T-helper 9 cell (primary cell): Measurements from ENCODE around the gene PPP4R1.

Experiments used
- DNase-seq: peaks from one replicate; pipeline ENCODE4 v3.0.0-alpha.2; 2020

The PPP4R1 gene

DNA sequence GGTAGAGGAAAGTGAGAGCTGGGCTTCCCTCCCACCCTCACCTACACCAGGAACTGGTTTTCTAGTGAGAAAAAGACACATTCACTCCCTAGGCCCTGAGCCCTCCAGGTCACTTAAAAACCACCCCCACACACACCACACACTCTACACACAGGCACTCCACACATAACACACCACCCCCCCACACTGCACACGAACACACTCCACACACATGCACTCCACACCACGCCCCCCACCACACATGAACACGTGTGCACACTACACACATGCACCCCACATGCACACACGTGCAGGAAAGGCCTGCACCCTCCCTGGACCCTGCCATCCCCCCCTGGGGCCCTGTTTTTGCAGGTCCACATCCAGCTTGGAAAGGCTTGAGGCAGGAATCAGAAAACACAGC, 71.4 kb downstream of the PPP4R1 start:
- DNase-seq = no peak

DNA sequence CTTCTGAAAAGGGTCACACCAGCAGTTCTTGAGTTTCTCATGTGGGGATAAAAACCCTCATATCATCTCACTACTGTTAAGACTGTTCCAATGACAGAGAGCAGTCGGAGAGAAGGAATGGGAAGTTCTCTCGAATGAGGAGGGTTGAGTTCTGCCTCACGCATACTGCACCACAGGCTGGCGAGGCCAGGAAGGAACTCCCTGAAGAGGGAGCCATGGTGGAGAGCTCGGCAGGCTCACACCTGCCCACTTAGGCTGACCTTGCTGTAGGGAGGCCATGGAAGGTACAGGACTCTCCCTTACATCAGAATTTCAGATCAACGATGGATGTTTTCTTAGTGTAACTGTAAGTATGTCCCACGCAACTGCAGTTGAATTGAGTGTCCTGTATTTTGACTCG, 74.4 kb downstream of the PPP4R1 start:
- DNase-seq = no peak

DNA sequence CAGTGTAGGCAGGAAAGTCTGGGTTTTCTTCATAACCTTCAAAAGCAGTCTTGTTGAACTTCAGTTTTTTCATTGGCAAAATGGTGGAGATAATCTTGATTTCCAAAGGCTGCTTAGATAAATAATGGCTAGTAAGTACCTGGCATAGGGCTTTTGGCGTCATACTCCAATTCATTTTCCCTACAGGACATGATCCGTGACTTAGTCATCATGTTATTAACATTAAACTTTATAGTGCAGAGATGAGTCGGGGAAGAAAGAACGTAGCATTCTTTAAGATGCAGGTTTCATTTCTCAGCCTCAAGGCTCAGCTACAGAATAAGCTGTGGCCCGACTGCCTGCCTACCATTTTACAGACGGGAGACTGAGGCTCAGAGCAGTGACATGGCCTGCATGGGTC, 75.1 kb downstream of the PPP4R1 start:
- no peak for DNase-seq

DNA sequence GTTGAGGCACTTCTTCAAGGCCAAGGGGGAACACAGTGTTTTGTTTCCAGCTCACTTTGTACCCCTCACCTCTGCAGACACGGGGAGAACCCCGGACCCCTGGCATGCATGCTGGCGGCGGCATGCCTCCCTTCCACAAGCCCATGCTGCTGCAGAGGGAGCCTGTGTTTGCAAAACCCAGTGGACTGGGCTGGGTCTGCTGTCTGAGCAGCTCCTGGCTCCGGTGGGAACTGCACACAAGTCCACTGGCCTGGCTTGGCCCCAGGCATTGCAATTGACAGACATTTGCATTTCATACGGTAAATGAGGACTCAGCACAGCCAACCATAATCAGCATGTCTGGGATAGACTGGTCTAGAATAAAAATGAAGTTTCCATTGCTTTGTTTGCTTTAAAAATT, 76.7 kb downstream of the PPP4R1 start:
- no peak for DNase-seq

DNA sequence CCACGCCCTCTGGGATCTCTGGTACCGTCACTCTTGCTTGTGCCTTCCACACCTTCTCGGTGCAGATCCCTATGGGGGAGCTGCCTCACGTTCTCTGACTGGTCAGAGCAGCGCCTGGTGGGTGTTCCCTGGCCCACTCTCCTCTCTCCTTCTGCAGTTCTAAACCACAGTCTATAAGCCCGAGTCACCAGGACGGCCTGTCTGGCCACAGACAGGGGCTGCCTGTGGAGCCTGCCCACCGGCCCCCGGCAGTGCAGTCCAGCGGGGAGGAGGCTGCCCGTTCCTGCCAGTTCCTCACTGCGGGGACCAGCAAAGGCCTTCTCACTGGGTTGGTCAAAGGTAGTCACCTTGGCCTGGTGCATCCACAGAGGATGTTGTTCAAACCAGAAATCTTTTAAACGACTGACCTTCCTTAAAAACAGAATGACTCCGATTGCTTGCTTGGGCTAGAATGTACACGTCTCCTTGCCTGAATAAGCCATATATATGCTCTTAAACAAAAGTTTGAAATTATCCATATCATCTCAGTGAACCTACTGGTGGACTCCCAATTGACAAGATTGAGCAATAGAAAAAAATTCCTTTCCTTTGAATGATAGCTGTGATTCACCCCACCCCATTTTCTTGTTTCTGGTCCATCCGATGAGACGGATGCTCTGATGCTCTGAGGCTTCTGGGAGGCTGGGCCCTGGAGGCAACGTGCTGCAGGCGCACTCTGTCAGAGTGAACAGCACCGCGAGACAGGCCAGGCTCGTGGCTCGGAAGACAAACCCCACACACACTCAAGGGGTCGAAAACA, 77.8 kb downstream of the PPP4R1 start:
- DNase-seq = no peak

DNA sequence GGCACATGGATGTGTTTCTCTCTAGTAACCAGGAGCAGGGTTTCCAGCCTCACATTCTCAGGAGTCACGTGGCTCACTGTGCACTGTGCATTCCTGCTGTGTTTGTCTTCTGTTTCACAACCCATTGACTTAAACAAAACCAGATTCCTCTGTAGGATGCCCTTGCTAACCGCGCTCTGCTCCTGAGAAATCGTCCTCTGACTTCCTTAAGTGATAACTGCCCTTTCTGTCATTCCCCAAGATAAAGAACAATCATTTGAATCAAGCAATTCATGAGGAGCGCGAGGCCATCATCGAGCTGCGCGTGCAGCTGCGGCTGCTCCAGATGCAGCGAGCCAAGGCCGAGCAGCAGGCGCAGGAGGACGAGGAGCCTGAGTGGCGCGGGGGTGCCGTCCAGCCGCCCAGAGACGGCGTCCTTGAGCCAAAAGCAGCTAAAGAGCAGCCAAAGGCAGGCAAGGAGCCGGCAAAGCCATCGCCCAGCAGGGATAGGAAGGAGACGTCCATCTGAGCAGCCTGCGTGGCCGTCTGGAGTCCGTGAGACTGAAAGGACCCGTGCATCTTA, 78.8 kb downstream of the PPP4R1 start:
- DNase-seq = no peak

DNA sequence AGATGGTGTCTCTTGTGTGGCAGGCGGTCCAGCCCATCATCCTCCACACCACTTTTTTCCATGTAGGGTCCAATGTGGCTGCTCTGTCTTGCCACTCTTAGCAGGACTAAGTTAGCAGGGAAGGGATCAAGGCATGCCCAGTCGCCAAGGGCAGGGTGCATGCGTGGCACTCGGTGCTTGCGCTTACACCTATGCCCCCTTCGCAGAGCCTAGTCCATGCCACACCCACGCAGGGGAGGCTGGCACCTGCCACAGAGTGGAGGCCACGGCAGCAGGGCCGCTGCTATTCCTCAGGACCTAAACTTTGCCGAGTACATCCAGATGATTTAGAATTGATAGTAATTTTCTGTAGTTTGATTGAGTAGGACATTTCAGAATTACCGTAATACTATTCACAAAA, 79.5 kb downstream of the PPP4R1 start:
- DNase-seq = no peak

DNA sequence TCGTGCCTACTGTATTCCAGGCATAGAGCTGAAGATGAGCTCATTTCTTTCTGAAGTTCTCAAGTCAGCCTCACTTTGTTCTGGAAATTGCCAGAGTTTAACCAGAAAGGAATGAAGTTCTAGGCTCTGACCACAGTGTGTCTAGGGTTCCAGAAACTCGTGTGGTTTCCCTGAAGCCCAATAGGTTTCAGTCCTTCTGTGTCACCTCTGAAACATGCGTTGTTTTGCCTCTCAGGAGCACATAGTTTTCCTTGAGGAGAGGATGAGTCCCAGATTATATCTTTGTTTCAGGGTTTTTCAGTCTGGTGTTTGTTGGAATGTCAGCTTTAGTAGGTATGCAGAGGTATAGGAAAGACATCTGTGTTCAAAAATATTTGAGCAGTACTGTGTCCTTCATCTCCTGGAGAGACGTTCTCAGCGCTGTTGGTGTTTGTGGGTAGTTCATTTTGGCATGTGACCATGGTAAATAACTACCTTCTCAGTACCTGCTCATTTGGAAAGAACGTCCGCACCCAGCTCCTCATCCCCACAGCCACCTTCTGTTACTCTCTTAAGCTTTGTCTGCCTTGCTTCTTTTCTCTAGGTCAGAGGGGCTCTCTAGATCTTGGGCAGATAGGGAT, 82.5 kb downstream of the PPP4R1 start:
- DNase-seq = no peak

DNA sequence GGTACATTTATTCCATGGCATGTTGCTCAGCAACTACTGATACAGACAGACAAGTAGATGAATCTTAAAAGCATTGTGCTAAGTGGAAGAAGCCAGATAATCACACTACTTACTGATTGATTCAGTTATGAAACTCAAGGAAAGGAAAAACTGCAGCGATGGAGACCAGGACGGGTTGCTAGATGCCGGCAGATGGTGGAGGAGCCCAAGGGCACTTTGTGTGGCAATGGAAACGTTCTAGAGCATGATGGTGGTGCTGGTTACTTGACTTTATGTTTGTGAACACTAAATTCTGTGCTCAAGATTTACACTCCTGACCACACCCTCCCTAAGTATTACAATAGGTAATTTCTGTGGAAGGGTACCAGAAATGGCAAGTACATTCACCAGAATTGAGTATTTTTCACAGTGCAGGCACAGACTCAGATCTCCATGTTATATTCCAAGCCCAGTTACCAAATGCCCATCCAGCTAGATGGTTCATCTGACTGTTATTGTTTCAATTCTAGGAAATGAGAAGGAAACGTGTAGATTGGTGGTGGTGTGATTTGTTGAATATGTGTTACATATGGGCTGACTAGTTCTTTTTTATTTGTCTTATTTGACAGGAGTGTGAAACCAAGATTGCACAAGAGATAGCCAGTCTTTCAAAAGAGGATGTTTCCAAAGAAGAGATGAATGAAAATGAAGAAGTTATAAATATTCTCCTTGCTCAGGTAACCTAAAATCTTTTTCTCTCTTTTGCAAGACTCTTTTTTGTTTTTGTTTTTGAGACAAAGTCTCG, 83.9 kb downstream of the PPP4R1 start:
- no peak for DNase-seq

DNA sequence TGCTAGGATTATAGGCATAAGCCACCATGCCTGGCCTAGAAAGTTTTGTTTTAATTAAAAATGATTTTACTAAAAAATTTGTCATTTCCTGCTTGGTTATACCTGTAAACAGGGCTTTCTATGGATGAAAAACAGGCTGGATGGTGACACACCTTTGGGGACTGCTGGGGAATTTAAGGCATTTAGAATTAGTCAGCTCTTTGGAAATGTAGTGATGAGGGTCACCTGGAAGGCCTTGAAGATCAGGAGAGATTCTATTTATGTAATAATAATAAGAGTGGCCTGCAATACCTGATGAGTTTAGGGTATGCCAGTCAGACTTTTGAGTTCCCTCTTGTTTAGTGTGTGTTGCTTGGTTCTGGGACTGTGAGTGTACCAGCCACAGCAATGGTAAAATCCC, 87.9 kb downstream of the PPP4R1 start:
- DNase-seq = no peak

DNA sequence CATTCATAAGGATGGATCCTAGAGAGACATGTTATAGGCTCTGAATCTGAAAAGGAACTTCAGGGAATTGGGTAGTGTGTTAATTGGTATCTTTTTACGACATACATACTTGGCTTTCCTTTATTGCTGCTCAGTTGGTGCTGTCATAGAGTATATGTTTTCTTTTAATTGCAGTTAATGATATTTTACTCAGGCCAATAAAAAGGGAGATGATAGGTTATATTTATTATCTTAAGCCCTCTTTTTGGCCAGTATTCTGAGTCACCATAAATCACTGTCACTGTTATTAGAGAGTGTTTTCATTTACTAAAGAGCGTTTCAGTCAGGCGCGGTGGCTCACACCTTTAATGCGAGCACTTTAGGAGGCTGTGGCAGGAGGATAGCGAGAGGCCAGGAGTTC, 91.4 kb downstream of the PPP4R1 start:
- no peak for DNase-seq

DNA sequence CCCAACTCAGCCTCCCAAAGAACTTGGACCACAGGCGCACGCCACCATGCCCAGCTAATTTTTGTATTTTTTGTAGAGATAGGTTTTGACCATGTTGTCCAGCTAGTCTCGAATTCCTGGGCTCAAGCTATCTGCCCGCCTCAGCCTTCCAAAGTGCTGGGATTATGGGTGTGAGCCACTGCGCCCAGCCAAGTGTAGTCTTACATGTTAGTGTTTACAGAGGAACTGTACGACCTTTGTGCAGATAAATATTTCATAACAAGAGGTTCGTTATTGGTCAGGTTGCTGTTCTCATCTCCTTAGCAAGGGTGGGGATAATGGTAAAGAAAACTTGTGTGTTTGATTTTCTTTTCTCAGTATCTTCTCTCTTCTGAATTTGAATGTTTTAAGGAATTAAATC, 92.6 kb downstream of the PPP4R1 start:
- DNase-seq = no peak

DNA sequence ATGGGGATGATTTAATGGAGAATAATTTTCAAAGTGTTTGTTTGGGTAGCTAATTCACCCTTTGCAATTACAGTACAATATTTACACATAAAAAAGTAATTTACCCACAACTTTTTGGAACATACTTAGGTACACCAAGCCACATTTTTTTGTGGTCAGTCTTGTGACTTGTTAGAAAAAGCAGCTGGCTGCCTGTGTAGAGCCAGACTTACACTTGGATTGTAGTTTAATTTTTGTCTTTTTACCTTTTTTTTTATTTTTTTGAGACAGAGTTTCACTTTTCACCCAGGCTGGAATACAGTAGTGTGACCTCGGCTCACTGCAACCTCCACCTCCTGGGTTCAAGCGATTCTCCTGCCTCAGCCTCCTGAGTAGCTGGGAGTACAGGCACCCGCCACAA, 93.7 kb downstream of the PPP4R1 start:
- no peak for DNase-seq

DNA sequence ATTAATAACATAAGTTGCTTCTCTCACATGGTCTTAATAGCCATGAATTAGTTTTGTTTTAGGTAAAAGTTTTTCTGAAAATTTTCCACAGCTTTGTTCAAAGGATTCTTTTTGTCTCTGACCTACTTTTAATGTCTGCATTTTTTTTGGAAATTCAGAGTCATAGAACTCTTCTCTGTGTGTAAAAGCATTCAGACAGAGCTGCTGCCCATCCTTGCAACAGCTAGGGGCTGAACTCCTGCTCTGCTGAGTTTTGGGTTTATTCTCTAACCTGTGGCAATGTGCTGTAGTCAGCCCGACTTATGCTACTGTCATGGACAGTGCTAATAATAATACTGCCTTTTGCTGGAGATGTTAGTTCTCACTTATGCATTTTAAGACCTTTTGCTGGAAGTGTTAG, 95.0 kb downstream of the PPP4R1 start:
- no peak for DNase-seq

DNA sequence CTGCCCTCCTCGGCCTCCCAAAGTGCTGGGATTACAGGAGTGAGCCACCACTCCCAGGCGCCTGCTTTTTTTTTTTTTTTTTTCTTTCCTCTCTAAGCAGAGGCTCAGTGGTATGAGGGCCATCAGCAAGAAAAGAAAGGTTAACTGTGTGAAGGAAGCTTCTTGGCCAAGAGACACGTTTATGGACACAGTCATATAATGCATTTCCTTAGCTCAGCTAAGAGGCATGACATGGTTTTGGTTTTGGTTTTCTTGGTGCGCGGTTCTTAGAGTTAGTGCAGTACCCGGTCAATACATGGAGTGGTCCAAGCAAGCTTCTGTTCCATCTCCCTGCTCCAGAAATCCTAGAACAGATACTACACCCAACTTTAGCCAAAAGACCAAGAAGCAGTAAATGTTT, 96.5 kb downstream of the PPP4R1 start:
- DNase-seq = no peak

DNA sequence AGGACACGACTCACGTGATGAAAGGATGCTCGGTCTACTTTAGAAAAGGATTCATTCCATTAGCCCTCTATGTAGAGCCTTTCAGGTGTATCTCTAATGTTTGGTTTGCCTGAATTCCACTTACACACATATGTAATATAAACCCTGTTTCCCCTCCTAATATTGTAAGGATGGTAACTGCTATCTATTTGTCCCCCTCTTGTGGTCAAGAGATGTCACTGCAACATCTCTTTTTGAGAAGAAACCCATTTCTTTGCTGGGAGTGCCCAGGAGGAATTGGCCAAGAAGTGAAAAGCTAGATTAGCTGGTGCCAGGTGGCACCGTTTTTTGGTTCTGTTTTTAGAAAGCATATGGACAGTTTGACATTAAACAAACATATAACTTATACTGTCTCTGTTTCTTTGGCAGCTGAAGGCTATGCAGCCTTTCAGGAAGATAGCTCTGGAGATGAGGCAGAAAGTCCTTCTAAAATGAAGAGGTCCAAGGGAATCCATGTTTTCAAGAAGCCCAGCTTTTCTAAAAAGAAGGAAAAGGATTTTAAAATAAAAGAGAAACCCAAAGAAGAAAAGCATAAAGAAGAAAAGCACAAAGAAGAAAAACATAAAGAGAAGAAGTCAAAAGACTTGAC, 97.8 kb downstream of the PPP4R1 start:
- DNase-seq = no peak

DNA sequence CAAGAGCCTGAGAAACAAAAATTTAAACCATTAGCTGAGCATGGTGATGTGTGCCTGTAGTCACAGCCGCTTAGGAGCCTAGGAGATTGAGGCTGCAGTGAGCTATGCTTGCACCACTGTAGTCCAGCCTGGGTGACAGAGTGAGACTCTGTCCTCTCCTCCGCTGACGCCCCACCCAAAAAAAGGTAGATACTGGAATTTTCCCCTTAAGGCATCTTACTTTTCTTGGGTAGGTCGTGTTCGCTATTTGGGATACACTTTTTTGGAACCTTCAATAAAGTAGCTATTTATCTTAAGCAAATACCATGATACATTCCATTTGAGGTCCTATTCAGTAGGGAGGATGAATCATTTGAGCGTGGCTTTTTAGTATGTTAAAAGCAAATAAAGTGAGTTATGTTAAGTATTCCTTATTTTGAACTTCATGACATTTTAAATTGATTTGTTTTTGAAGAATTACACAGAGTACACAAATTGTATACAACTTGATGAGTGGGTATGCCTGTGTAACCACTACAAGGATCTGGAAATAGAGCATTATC, 100.3 kb downstream of the PPP4R1 start:
- DNase-seq = no peak

DNA sequence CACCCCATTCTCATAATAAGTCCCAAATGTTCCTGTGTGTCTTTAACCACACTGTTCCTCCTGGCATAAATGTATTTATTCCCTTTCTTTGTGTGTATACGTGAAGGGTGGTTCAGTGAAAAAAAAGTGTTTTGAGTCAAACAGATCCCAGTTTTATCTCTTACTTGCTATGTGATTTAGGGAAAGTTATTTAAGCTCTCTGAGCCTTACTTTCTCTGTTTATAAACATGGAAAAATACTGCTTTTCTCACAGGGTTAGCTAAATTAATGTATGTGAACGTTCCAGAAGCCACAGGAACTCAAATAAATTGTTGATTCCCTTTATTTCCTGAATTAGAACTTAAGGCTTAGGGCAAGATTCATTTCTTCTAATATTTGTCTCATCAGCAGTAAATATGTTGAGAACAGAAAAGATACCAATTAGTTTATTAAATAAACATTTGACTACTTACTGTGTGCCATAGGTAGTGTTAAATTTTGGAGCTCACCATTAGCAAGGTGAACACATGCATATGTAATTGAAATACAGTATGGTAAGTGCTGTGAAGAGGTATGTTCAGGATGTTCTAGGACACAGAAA, 105.8 kb downstream of the PPP4R1 start:
- DNase-seq = no peak

DNA sequence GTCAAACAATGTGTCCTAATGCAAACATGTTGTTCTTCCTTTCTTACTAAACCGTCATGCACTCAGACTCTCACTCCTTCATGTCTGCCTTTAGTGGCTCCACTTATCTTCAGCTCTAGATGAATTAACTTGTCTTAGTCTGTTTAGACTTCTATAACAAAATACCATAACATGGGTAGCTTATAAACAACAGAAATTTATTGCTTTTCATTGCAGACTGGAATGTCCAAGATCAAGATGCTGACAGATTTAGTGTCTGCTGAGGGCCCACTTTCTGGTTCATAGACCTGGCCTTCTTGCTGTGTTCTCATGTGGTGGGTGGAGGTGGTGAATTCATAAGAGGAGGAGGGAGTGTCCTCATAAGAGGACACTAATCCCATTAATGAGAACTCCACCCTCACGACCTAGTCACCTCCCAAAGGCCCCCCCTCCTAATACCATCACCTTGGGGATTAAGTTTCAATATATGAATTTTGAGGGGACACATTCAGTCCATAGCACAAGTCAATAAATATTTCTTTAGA, 106.7 kb downstream of the PPP4R1 start:
- no peak for DNase-seq

DNA sequence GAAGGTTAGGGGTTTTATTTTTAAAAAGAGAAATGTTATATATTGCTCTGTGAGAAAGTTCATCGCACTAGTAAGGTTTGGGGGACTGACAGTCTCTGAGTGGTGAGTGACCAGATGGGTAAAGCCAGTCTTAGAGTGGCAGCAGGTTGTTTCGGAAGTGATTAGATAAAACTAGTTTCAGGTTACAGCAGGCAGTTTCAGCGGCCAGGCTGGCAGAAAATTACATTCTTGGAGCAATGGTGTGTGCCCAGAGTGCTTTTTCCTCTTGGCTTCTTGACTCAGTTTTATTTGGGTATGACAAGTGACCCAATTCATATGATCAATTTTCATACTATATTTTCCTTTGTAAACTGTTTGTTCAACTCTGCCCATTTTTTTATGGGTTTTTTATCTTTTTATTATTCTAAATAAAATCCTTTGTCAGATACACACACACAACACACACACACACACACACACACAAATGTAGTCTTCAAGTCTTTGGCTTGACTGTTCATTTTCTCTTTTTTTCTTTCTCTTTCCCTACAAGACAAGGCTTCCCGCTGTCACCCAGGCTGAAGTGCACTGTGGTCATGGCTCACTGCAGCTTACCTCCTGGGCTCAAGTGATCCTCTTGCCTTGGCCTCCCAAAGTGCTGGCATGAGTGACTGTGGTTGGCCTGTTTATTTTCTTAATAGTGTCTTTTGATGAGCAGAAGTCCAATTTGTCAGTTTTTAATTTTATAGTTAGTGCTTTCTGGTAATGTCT, 108.1 kb downstream of the PPP4R1 start:
- DNase-seq = no peak
